ENCODE results near the gene SHOC2. TPM values are rescaled to one million over a fixed set of nuclear protein-coding genes. Genes with fewer than 3 reads are reported as not detected.

The SHOC2 gene
- polyA plus RNA-seq, 3 donors from 2014 or later, result 52.6 to 68.8 (median 52.8) TPM

- Mint-ChIP-seq H3K36me3 (peaks cover 18 to 24% (median 23%) of the 10 kb centered on the region in 3 donors), H3K27me3 (ENCODE audit: low read depth in 3 of 3) (no peaks in the 10 kb centered on the region), H3K27ac (no peak overlapping the region), H3K9me3 (peaks cover 0 to 2% (median 0%) of the 10 kb centered on the region in 6 donors), H3K4me1 (peaks cover 61 to 98% of the 10 kb centered on the region in 2 donors), H3K4me3 (no peak overlapping the region)
- DNase-seq, result no peak
These were observed 25.5 kb downstream of the SHOC2 start for GRCh38 chr10:110944792-110945396.

GRCh38 chr10:110946496-110946895 lies 27.1 kb downstream of the SHOC2 start:
- Mint-ChIP-seq H3K9me3 (peaks cover 0 to 2% (median 0%) of the 10 kb centered on the region in 6 donors), H3K4me1 (peaks cover 54 to 94% of the 10 kb centered on the region in 2 donors), H3K4me3 (no peak overlapping the region), H3K36me3 (peaks cover 18 to 19% (median 18%) of the 10 kb centered on the region in 3 donors), H3K27ac (no peak overlapping the region), H3K27me3 (ENCODE audit: low read depth in 3 of 3) (peaks cover 0 to 2% (median 0%) of the 10 kb centered on the region in 3 donors)
- no peak for DNase-seq

- Mint-ChIP-seq H3K36me3 (peaks cover 19% of the 10 kb centered on the region in 3 donors), H3K9me3 (peaks cover 0 to 2% (median 0%) of the 10 kb centered on the region in 6 donors), H3K27ac (no peak overlapping the region), H3K27me3 (ENCODE audit: low read depth in 3 of 3) (peaks cover 0 to 2% (median 0%) of the 10 kb centered on the region in 3 donors), H3K4me1 (peaks cover 54 to 91% of the 10 kb centered on the region in 2 donors), H3K4me3 (no peak overlapping the region)
- DNase-seq, result no peak
These were observed 27.7 kb downstream of the SHOC2 start for GRCh38 chr10:110947061-110947595.

DNA sequence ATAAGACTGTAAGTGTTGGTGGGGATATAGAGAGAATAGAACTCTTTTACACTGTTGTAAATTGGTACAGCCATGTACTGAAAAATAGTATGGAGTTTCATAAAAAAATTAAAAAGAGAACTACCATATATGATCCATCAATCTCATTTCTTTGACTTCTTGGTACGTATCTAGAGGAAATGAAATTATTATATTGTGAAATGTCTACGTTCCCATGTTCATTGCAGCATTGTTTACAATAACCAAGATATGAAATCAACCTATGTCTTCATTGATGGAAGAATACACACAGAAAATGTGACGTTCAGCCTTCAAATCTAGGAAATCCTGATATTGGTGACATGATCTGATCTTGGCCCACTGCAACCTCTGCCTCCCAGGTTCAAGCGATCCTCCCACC lies 32.0 kb downstream of the SHOC2 start:
- Mint-ChIP-seq H3K9me3 (no peaks in the 10 kb centered on the region), H3K4me3 (no peak overlapping the region), H3K27me3 (ENCODE audit: low read depth in 3 of 3) (peaks cover 0 to 2% (median 0%) of the 10 kb centered on the region in 3 donors), H3K27ac (no peak overlapping the region), H3K36me3 (peaks cover 12 to 15% (median 15%) of the 10 kb centered on the region in 3 donors), H3K4me1 (peaks cover 49 to 81% of the 10 kb centered on the region in 2 donors)
- no peak for DNase-seq

DNA sequence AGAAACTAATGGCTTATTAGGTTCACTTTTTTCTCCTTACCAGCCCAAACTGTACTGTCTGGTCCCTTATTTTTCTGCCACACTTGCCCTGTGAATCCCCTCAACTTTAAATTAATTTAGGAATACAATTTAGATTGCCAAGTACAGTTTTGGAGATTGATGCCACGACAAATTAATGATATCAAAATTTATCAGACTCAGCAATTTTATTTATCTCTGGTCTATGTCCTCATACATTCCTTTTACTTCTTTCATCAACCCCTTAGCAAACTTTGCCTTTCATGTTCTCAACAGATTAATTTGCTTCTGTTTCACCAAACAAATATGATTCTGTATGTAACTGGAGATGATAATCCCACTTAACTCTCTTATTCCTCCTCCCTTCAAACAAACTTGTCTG lies 38.2 kb downstream of the SHOC2 start:
- peaks cover 40 to 82% of the 10 kb centered on the region in 2 donors for H3K4me1 Mint-ChIP-seq

GRCh38 chr10:110959379-110960332 lies 40.3 kb downstream of the SHOC2 start:
- no peak for DNase-seq
- H3K27me3 Mint-ChIP-seq (ENCODE audit: low read depth in 3 of 3), result no peaks in the 10 kb centered on the region
- H3K9me3 Mint-ChIP-seq, result no peaks in the 10 kb centered on the region
- peaks cover 44 to 87% of the 10 kb centered on the region in 2 donors for H3K4me1 Mint-ChIP-seq
- H3K4me3 Mint-ChIP-seq, result no peak overlapping the region
- H3K36me3 Mint-ChIP-seq, result peaks cover 0 to 8% (median 6%) of the 10 kb centered on the region in 3 donors
- H3K27ac Mint-ChIP-seq, result no peak overlapping the region

More for the DNA sequence above, 38.2 kb downstream of the SHOC2 start:
- no peak for DNase-seq
- no peaks in the 10 kb centered on the region for H3K9me3 Mint-ChIP-seq
- no peaks in the 10 kb centered on the region for H3K27me3 Mint-ChIP-seq (ENCODE audit: low read depth in 3 of 3)
- H3K4me3 Mint-ChIP-seq, result no peak overlapping the region
- H3K27ac Mint-ChIP-seq, result peak overlapping the region in 1 of 6 donors; percentile 5
- peaks cover 5 to 10% (median 6%) of the 10 kb centered on the region in 3 donors for H3K36me3 Mint-ChIP-seq

- Mint-ChIP-seq H3K4me1 (peaks cover 37 to 87% of the 10 kb centered on the region in 2 donors), H3K9me3 (no peaks in the 10 kb centered on the region), H3K36me3 (peaks cover 0 to 6% (median 5%) of the 10 kb centered on the region in 3 donors), H3K4me3 (no peak overlapping the region), H3K27me3 (ENCODE audit: low read depth in 3 of 3) (no peaks in the 10 kb centered on the region), H3K27ac (no peak overlapping the region)
- DNase-seq, result no peak
These were observed 40.9 kb downstream of the SHOC2 start for GRCh38 chr10:110960333-110960712.

DNA sequence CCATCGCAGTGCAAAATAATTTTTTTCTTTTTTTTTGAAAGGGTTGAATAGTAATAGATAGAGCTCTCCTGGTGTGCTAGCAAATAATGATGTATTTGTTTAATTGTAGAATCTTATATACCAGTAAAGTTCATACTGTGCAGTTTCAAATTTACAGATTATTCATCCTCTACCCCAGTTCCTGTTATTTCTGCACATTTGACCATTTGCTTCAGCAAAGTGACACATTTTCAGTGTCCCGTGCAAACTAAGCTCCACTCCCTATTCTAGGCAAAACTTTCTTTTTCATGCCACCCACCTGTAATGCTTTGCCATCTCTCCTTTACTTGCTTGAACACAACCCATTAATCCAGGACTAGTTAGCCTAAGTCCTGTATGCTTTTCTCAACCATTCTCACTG lies 43.0 kb downstream of the SHOC2 start:
- peaks cover 37 to 90% of the 10 kb centered on the region in 2 donors for H3K4me1 Mint-ChIP-seq
- no peak for DNase-seq
- H3K9me3 Mint-ChIP-seq, result no peaks in the 10 kb centered on the region
- peak overlapping the region in 1 of 6 donors; percentile 0 for H3K27ac Mint-ChIP-seq
- no peaks in the 10 kb centered on the region for H3K27me3 Mint-ChIP-seq (ENCODE audit: low read depth in 3 of 3)
- peak overlapping the region in 3 of 5 donors; percentile 0 to 67 (median 7) for H3K4me3 Mint-ChIP-seq
- H3K36me3 Mint-ChIP-seq, result peaks cover 0 to 6% (median 5%) of the 10 kb centered on the region in 3 donors

- Mint-ChIP-seq H3K36me3 (peaks cover 0 to 6% (median 5%) of the 10 kb centered on the region in 3 donors), H3K27me3 (ENCODE audit: low read depth in 3 of 3) (no peaks in the 10 kb centered on the region), H3K4me3 (no peak overlapping the region), H3K9me3 (no peaks in the 10 kb centered on the region), H3K4me1 (peaks cover 38 to 90% of the 10 kb centered on the region in 2 donors), H3K27ac (no peak overlapping the region)
- DNase-seq, result no peak
These were observed 43.8 kb downstream of the SHOC2 start for GRCh38 chr10:110963162-110963561.

DNA sequence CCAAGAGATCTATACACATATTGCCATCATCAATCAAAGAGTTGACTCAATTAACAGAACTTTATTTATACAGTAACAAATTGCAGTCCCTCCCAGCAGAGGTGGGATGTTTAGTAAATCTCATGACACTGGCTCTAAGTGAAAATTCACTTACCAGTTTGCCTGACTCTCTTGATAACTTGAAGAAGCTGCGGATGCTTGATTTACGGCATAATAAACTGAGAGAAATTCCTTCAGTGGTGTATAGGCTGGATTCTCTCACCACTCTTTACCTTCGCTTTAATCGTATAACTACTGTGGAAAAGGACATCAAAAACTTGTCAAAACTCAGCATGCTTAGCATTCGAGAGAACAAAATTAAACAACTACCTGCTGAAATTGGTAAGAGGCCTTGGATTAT lies 45.3 kb downstream of the SHOC2 start:
- Mint-ChIP-seq H3K4me1 (peaks cover 37 to 86% of the 10 kb centered on the region in 2 donors), H3K4me3 (no peak overlapping the region), H3K27ac (peak overlapping the region in 1 of 6 donors; percentile 19), H3K9me3 (no peaks in the 10 kb centered on the region), H3K36me3 (peaks cover 0 to 6% (median 5%) of the 10 kb centered on the region in 3 donors), H3K27me3 (ENCODE audit: low read depth in 3 of 3) (no peaks in the 10 kb centered on the region)
- DNase-seq, result no peak

- no peak overlapping the region for H3K4me3 Mint-ChIP-seq
- H3K27ac Mint-ChIP-seq, result no peak overlapping the region
These were observed 45.8 kb downstream of the SHOC2 start for GRCh38 chr10:110965216-110965615.

GRCh38 chr10:110966146-110966545 lies 46.7 kb downstream of the SHOC2 start:
- Mint-ChIP-seq H3K27ac (no peak overlapping the region), H3K4me1 (peaks cover 51 to 87% of the 10 kb centered on the region in 2 donors), H3K9me3 (no peaks in the 10 kb centered on the region), H3K4me3 (peak overlapping the region in 1 of 5 donors; percentile 32), H3K36me3 (peaks cover 0 to 6% (median 5%) of the 10 kb centered on the region in 3 donors), H3K27me3 (ENCODE audit: low read depth in 3 of 3) (no peaks in the 10 kb centered on the region)
- DNase-seq, result no peak

More at GRCh38 chr10:110965216-110965615, 45.8 kb downstream of the SHOC2 start:
- Mint-ChIP-seq H3K4me1 (peaks cover 41 to 85% of the 10 kb centered on the region in 2 donors), H3K27me3 (ENCODE audit: low read depth in 3 of 3) (no peaks in the 10 kb centered on the region), H3K36me3 (peaks cover 0 to 6% (median 5%) of the 10 kb centered on the region in 3 donors), H3K9me3 (no peaks in the 10 kb centered on the region)
- no peak for DNase-seq

GRCh38 chr10:110967009-110967630 lies 47.7 kb downstream of the SHOC2 start:
- Mint-ChIP-seq H3K4me3 (no peak overlapping the region), H3K27ac (no peak overlapping the region), H3K4me1 (peaks cover 53 to 87% of the 10 kb centered on the region in 2 donors), H3K27me3 (ENCODE audit: low read depth in 3 of 3) (no peaks in the 10 kb centered on the region), H3K36me3 (peaks cover 0 to 6% (median 5%) of the 10 kb centered on the region in 3 donors), H3K9me3 (no peaks in the 10 kb centered on the region)
- DNase-seq, result no peak
